ENCODE data around the gene COBL. TPM values are rescaled to one million over a fixed set of nuclear protein-coding genes. Genes with fewer than 3 reads are reported as not detected.

The COBL gene
- total RNA-seq, 1 experiment from 2014 or later: 0.46 TPM

DNA sequence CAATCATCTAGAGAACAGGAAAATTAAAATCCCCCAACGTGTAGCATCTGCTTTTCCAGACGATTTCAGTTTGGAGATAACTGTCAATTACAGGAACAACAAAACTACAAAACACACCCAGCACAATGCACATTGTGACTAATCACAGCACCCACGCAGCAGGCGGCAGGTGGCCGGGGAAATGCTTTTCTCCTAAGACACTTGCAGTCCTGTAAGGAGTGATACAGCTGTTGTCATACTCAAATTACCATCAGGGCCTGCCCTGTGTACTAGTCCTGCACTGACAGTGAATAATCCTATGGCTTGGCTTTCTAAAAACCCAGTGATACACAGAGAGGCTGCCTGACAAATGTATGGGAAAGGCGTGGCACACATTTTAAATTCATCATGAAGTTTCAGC, 37.8 kb downstream of the COBL start:
- peak; percentile 94 for DNase-seq (ENCODE audit: low read depth)

DNA sequence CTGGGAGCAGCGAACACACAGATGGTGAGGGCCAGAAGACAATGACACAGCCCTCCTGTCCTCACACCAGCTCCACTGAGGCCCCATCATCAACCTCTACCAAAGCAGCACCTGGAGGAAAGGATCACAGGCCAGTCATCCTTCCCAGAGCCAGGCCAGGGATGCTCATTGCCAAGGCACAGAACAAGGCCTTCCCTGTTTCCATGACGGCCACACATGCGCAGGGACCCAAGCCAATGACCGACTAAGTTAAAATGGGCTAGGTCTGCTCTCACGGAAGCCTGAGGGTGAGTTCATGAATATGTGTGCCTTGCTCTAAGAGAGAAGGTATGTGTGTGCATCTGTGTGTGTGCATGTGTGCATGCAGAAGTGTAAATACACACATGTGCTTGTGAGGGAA, 39.6 kb downstream of the COBL start:
- no peak for DNase-seq (ENCODE audit: low read depth)

DNA sequence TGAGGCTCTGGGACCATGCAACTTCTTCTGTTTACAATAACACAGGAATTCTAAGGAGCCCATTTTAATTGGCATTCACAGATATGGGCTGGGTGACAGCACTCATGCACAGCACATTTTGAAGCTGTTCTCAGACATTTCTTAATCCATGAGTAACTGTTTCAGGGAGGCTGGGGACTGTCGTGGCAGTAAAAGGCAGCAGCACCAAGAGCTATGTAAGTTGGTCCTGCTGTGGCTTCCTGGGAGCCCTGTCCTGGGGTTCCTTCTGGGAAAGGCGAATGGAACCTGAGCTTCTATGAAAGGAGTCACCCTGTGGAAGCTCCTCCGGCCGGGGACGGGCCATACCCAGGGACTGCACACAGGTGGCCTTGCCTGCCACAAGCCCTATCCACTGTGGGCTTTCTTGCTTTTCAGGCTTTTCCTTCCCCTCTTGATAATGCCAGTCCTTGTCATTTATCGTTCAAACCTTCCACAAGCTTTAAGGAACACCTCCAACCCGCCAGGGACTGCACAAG, 40.5 kb downstream of the COBL start:
- DNase-seq (ENCODE audit: low read depth): no peak

DNA sequence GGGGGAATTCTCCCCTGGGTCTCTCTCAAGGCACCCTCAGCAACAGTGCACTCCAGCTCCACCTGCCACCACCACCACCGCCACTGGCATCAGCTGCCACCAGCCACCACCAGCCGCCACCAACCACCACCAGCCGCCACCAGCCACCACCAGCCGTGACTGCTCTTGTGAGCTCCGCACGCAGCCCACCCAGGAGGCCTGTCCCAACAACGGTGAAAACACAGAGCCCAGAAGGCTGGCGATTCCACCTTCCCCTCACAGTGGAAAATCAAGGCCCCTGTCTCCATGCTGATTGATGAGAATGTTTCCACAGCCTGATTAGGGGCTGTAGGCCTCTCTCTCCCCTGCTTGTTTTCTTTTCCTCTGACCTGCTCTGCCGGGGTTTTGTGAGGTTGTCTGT, 41.1 kb downstream of the COBL start:
- DNase-seq (ENCODE audit: low read depth): no peak

DNA sequence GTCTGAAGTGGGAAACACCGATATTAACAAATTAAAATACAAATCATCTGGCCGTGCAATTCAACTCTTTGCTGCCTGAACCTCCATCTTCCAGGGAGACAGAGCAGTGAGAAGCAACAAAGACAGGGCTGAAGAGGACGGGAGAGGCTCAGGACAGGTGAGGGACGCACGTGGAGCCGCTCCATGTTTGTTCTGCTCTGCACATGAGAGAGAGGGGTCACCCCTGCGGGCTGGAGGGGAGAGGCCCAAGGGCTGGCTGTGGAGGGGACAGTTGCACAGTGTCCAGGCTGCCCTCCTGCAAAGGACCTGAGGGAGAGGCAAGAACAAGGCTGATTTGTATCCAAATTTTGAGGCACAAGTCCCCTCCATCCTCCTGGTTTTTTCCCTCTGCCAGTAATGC, 41.7 kb downstream of the COBL start:
- DNase-seq (ENCODE audit: low read depth): no peak

DNA sequence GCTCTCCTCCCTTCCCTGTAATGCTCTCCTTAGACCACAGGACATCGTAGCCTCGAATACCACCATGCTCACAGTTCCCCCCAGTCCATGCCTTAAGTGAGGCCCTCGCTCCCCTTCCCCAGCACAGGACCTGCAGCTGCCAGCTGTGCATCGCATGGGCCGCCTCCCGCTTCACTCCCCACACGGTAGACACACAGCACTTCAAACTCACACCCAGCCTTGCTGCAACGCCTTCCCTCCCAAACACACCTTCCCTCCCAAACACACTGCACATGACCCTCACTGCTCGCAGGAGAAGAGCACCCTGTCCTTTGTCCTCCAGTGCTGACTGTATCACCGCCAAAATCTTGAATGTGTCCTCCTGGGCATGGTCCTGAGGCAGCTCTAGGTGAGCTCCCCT, 42.6 kb downstream of the COBL start:
- DNase-seq (ENCODE audit: low read depth): no peak

DNA sequence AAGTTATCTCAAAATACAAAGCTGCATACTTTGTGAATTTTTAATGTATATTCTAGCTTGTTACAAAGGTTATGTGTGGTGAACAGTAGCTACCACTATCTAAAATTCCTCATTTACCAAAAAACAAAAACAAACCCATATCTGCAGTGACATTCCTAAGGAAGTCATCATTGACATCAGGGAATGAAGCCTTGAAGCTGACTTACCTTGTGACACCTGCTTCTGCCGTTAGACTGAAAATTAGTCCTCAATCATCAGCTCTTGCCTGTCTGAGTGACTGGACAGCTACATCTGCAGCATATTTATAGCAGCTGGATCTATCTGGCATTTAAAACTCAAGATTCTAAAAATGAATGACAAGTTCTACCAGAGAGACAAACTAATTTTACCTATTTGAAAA, 43.2 kb downstream of the COBL start:
- no peak for DNase-seq (ENCODE audit: low read depth)

DNA sequence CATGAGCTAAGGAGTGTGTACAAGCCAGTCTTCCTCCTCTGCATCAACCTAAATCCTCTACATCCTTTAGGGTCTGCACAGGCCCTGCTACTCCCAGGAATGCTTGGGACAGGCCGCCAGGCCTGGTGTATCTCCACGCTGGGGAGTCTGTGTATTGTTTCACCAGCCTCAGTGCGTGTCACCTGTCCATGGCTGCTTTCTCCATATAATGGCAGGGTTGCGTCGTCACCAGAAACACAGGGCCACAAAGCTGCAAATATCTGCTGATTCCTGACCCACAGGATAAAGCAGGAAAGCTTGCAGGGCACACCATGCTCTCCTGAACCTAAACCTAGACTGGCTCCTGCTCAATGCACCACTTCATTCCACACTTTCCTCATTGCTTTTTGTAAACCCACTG, 45.6 kb downstream of the COBL start:
- no peak for DNase-seq (ENCODE audit: low read depth)

DNA sequence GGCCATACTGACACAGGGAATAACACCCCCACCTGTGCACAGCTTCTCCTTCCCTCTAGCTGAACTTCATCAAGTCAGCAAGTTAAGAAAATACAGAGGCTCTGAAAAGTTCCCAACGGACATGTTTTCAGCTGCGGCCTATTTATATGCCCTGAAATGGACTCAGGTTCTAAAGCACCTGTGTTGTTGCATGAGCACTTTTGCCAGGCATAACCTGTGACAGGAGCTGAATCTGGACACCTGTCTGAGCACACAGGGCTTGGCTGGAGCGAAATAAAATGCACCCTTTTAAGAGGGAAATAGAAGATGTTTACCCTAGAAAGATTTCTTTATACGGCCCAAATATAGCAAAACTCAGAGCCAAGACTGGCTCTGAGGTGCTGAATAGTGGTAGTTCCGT, 46.7 kb downstream of the COBL start:
- no peak for DNase-seq (ENCODE audit: low read depth)

DNA sequence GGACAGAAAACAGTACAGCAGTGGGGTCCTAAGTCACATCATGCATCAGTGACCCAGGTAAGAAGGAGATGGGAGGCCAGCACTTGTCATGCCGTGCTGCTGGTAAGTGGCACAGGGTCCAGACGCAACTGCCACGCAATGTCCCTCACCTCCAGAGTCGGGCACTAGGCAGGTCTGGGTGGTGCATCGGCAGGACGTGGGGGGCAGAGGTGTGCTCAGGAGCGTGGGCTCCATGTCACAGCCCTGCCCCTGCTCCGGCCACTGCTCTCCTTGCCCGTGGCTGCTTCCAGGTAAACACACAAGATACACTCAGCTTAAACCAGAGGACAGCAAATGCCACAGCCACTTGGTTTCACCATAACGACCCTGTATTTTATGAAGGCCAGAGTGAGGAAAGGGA, 47.3 kb downstream of the COBL start:
- DNase-seq (ENCODE audit: low read depth): no peak

DNA sequence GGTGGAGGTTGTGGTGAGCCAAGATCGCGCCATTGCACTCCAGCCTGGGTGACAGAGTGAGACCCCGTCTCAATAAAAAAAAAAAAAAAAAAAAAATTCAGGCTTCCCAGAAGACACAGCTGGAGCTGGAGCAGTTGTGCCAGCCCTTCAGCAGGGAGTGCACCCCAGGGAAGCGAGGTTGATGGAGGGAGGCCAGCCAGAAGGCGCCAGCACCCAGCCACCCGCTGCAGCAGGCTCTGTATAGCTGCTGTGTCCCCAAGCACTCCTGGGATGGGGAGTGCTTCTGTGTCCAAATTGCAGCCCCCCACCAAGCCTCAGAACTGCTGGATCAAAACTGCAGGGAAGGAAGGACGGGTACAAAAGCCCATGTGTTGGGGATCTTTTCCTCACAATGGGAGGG, 47.8 kb downstream of the COBL start:
- no peak for DNase-seq (ENCODE audit: low read depth)

DNA sequence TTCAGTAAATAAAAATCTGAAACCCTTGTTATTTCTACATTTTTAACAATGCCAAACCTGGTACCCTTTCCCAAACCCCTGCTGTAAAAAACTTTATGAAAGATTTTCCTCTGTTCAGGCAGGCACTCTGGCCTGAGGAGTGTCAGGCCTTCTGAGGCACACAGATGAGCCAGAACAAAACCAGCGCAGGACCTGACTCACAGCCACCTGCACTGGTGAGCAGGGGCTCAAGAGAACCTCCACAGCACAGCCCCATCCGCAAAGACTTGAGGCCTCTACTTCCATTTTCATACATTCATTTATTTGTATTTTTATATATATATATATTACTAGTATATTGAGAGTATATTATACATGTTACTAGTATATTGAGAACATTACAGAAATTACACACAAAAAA, 49.4 kb downstream of the COBL start:
- no peak for DNase-seq (ENCODE audit: low read depth)

DNA sequence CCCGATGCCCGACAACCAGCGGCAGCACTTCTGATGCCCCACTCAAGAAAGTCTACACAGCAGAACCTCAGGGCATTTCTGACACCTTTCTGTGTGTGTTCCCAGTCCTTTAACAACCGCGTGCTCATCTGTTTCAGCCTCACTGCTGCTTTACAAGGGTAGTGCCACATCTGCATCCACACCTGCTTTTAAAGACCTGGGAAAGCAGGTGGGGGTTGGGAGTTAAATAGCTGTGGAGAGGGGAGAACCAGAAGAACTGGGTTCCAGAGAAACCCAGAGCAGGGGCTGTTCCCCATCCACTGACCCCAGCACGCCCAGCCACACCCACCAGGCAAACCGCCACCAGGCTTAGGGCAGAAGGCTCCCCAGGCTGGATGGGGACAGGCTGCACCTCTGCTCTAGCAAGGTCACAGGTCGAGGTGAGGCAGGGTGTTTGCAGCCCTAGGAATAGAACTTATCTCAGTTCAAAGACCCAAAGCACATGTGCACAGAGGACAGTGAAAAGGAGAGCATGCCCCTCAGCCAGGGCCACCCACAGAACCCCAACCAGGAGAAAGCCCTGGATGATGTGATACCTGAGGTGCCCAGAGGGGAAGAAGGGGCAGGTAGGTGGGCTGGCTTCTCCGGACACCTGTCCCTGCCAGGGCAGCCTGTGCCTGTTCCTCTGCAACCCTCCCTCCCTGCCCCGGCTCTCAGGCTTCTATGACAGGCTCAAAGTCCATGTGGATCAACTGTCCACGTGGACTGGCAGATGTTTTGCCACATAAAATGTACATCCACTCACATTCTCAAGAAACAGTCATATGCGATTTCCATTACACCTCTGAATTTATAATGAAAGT, 51.3 kb downstream of the COBL start:
- DNase-seq (ENCODE audit: low read depth): no peak

DNA sequence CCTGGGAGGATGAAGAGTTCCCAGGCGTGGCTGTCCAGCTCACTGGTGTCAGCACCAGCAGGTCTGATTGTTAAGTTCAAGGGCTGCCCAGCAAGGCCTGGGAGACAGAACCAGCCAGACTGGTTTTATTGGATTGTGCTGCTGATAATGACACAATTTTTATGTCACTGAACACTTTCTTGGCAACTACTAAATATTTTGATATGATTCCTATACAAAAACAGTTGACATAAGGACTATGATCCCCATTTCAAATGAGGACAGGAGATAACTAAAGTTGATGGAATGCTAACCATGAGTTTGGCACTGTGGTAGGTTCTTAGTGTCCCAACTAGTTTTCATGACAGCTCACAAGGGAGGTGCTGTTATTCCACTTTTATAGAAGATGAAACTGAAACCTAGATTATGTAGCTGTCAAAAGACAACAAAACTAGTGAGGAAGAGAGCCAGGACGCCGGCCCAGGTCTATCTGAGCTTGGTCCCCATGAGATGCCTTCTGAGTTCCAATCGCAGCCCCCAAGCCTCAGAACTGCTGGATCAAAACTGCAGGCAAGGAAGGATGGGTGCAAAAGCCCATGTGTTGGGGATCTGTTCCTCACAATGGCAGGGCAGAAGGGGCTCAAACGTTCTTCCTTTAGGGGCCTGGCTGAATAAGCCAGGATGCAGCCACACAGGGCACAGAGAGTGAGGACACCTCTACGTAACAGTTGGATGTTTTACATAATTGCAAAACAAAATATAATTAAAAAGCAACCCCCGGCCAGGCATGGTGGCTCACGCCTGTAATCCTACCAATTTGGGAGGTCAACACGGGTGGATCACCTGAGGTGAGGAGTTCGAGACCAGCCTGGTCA, 52.8 kb downstream of the COBL start:
- no peak for DNase-seq (ENCODE audit: low read depth)

DNA sequence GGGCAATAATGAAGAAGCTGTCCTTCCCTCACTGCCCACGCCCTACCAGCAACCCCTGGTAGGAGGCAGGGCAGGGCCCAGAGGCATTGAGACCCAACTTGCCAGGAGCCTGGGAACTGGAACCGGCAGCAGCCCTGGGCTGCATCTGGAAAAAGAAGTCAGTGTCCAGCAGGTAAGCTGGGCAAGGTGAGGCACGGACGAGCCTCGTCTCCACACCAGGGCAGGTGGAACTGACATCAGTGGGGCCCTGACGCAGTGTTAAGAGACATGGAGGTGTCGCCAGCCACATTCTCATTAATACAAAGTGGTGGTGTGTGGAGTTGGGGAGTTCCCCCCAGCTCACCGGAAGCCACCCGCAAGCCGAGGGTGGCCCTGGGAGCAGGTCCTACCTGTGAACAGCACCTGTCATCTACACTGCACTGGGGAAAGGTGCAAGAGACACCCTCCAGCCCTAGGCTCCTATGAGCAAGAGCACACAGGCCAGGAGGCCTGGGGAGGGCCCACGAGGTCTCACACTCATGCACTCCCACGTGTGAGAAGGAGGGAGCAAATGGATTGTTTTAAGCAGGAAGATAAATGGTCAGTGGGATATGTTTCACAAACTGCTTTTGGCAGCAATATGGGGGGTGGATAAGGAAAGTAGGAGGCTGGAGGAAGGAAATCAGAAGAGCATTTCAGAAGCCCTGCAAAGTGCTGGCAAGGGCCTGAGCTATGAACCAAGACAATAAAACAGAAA, 53.6 kb downstream of the COBL start:
- DNase-seq (ENCODE audit: low read depth): no peak

DNA sequence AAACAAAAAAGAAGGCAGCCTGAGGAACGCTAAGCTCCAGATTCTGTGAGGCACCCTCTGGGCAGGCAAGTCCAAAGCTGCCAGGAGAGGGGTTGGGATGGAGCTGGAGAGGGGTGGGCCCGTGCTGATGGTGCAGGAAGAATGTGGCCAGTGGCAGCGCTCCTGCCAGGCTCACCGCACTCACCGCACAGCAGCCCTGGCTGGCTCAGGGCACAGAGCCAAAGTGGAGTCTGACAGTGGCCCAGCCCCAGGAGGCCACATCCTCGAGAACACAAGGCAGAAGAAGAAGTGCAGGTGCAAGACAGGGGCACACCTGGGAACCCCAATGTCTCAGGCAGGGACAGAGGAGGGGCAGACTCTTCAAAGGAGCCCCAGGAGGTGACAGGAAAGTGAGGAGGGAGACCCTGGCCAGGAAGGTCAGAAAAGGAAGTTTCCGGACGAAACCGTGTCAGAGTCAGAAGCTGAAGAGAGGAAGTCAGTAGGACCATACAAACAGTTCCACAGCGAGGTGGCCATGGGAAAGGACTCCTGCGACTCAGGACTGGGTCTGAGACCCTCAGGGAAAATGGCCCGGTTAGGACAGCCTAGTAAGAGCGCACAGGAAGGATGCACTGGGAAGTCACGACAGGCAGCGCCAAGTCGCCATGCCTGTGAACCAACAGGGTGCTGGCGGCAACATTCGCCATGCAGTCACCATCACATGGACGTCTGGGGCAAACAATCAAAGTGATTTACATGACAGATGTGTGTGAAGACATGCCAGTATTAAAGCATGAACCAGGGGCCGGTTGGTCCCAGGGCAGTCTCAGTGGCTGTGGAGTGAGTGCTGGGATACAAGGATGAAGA, 54.4 kb downstream of the COBL start:
- DNase-seq (ENCODE audit: low read depth): no peak

DNA sequence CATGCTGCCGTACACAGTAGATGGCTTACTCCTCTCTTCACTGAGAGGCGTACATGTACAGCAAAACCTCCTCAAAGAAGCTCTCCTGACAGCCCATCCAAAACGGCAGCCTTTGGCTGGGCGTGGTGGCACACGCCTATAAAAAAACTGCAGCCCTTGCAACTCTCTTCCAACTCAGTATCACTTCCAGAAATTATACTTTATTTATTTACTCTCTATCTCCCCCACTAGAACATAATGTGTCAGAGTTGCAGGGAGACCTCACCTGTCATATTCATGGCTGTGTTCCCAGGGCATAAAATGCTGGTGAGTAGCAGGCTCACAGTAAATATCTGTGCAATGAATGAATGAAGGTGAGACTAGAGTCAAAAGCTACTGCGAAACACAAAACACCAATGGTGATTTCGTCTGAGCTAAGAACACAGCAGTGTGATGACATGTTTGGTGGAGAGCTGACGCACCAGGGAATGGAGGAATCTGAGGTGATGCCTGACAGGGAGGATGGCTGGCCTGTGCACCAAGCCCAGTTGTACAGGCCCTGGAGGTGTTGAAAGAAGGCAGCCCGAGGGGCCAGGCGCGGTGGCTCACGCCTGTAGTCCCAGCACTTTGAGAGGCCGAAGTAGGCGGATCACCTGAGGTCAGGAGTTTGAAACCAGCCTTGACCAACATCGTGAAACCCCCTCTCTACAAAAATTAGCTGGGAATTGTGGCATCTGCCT, 55.3 kb downstream of the COBL start:
- no peak for DNase-seq (ENCODE audit: low read depth)

DNA sequence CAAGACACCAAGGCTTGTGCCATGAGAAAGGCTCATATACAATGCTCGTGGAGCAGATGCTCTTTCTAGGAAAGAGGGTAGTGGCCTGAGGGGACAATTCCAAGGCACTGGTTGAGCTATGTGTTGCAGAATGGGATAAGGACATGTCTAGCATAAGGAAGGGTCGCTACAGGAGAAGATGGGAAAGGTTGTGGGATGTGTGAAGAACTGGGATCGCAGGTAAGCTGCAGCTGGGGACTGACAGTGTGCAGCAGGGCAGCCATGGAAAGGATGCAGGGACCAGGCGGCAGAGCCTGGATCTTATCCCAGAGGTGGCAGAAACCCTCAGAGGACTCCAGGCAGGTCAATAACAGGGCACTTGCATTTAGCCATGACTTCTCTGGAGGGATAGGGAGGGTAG, 56.1 kb downstream of the COBL start:
- no peak for DNase-seq (ENCODE audit: low read depth)

DNA sequence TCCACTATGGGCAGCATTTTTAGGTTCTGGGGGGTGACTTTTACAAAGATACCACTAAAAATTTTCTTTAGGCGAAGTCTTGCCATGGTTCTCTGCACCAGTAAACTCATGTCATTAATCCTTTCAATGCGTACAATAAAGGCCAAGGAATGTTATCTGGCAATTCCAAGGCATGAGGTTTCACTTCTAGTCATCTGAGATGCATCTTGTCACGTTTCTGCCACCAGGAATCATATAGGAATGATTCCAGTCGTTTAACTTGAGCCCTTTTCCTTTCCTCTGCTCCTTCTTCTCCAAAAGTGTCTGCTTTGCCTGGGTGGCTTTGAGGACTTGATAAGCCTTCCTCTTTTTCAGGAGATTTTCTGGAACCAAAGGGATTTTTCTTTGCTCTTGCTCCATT, 56.8 kb downstream of the COBL start:
- DNase-seq (ENCODE audit: low read depth): no peak

DNA sequence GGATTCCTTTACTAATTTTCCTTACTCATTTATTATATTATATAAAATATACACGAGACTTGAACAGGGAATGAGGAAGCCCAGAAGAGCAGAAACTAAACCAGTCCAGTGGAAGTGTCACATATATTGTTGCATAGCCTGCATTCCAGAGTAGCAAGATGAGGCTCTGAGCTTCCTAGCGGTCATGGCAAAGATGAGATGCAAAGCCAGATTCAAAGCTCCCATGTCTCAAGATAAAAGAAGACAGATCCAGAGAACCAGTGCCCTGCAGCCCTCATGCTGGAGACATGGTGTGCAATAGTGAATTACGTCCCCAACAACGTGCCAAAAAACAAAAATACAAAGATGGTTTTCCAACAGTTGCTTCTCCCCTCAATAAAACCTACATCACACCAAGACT, 59.7 kb downstream of the COBL start:
- DNase-seq (ENCODE audit: low read depth): no peak
